Fibroblast of skin of scalp (primary cell): ENCODE data around the gene YAP1.

Experiments
- DNase-seq: peaks from one replicate; pipeline ENCODE4 v3.0.0-alpha.2; 2013

The YAP1 gene

DNA sequence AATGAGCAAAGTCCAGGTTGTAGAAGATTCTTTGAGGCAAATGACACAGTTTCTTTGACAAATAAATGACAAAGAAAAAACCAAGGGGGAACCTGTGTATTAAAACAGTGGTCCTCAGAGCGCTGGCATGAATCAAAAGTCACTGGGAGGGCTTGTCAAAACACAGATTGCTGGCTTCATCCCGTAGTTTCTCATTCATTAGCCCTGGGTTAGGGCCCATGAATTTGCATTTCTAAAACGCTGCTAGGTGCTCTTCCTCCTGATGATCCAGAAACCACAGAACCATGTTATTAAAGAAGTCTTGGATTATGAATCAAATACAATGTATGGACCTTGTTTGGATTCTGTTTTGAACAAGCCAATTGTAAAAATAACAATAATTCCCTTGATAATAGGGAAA is 92.7 kb downstream of the YAP1 start:
- no peak for DNase-seq

DNA sequence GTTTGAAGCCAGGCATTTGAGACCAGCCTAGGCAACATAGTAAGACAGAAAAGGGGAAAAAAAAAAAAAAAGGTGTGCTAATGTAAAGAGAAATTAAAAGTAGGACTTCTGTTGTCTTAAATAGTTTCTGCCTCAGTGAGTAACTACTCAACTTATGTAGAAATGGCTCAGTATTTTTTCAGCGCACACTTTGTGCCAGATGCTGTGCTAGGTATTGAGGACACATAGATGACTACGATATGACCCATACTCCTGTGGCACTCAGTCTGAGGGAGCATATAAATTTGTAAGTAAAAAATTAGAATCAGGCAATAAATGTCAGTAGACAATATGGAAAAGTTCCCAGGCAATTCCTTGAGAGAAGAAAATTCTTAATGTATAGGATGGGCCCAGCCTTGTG is 93.9 kb downstream of the YAP1 start:
- no peak for DNase-seq

DNA sequence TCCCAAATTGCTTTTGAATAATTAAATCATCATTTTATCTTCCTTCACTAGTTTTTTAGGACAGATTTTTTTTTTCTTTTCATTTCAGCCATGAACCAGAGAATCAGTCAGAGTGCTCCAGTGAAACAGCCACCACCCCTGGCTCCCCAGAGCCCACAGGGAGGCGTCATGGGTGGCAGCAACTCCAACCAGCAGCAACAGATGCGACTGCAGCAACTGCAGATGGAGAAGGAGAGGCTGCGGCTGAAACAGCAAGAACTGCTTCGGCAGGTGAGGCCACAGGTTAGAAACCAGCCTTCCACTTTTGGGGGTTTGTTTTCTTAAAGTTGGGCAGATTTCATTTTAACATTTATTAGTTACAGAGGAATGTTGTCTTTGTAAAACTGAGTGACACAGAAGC is 95.6 kb downstream of the YAP1 start:
- no peak for DNase-seq

GRCh38 chr11:102208835-102209234 is 98.6 kb downstream of the YAP1 start:
- DNase-seq, result no peak

- no peak for DNase-seq
Measured at GRCh38 chr11:102214623-102215022, 104.4 kb downstream of the YAP1 start.

GRCh38 chr11:102216433-102217075 is 106.3 kb downstream of the YAP1 start:
- no peak for DNase-seq

DNA sequence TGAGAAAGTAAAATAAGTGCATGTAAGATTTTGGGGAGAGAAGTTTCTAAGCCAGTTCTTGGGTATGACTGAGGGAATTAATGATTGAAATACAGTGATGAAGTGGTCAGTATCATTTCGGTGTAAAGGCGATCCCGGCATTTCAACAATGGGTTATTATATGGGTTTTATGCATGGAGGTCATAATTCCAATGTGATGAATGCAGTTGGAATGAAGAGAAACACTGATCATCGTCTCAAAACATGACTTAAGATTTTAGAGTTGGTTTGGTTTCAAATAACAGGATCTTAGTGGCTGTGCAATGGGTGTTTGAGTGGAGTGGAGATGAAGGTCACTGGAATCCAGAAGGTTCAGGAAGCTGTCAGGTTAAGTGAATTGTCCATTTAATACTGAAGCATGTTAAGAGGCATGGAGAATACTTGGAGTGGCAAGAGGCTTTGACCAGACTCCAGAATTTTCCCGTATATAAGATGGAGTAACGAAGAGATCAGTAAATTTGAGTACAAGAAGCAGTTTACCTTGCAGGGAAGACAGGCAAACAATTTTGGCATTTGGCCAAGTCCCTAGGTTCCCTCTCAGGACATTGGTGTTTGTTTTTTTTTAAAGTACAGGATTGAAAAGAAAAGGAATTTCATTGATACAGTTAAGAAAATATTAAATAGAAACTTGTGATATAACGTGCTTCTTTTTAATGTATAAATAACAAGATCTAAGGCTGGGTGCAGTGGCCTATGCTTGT is 110.7 kb downstream of the YAP1 start:
- peak; percentile 70 for DNase-seq

DNA sequence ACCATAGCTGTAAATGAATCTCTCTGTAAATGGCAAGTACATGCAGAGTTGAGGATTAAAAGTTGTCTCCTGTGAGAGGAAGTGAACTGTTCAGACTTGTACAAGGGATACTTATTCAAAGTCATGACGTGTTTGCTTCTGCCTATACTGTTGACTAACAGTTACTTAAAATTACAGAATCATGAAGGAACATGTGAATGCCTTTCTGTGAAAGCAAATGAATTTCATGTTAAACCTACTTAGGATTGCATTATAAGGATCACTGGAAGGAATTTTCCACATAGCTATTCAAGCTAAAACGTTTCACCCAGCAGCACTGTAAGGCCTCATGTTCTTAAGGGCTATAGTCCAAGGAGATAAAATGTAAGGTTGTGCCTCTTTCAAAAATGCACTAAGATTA is 113.6 kb downstream of the YAP1 start:
- no peak for DNase-seq

DNA sequence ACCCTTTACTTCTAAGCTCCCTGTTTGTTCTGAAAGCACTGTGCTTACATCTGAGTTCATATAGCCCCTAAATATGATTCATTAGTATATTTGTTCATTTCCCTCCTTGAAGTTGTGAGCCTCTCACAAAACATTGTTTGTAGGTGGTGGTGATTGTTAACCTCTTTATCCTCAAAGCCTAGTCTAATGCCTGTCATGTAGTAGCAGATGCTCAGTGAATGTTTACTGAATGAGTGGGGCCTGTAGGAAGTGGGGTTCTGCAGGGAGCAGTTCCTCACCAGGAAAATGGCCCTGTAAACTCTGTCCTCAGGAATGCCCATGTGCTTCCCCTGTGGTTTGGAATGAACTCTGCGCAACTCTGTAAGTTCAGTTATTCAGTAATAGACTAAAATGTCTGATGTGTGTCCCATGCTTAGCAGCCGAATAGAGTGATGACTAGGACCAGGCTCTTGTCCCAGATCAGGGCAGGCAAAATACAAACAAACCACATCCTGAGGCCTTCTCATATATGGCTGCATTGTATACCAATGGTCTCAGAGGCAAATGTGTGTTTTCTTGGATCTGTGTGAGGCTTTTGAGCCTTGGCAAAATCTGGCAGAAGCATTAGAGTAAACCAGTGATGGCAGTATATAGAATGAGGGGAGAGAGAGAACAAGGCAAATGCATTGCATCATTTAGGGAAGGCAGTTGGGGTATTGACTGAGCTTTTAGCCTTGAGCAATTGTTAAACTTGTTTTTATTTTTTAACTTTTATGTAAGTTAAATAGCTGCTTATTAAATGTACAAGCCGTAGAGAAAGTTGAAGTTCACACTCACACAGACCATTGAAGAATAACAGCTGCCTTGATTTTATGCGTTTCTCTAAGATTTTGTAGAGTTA is 115.7 kb downstream of the YAP1 start:
- DNase-seq, result peak; percentile 94

DNA sequence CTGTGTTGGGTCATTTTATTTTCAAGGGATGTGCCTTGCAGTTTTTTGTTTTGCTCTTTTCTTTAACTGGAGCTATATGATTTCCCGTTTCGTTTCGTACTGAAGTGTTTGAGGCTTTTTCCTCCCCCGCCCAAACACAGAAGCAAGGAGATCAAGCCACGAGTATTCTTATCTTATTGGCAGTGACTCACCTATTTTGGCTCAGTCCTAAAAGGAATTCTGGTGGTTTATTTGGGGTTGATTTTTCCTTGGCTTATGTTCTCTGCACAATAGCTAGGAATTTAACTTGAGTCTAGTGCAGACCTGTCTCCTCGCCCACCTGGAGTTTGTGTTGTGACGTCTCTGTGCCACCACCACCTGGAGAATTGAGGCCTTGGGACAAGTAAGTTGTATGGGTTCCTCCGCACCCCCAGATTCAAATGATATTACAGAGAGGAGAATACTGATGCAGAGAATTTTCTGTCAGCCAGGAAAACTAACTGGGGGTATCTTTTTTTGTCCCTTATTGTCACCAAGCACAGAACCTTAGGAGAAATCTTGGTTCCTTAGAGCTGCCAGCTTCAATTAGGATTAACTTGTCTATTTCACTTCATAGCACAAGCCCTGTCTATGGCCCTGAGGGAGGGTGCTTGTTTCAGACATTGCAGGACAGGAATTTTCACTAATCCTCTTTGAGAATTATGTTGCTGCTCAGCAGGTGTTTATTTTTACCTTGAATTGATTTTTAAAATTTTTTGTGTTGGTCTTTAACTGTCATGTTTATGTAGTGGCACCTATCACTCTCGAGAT is 116.6 kb downstream of the YAP1 start:
- peak; percentile 42 for DNase-seq

GRCh38 chr11:102229510-102230123 is 119.4 kb downstream of the YAP1 start:
- no peak for DNase-seq

GRCh38 chr11:102230186-102230585 is 119.9 kb downstream of the YAP1 start:
- DNase-seq, result no peak

DNA sequence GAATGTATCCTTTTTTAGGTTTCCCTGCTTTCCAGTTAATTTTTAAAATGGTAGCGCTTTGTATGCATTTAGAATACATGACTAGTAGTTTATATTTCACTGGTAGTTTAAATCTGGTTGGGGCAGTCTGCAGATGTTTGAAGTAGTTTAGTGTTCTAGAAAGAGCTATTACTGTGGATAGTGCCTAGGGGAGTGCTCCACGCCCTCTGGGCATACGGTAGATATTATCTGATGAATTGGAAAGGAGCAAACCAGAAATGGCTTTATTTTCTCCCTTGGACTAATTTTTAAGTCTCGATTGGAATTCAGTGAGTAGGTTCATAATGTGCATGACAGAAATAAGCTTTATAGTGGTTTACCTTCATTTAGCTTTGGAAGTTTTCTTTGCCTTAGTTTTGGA is 120.7 kb downstream of the YAP1 start:
- no peak for DNase-seq

GRCh38 chr11:102234779-102235439 is 124.7 kb downstream of the YAP1 start:
- peak; percentile 51 for DNase-seq

- peak; percentile 69 for DNase-seq
Measured at GRCh38 chr11:102237096-102237735, 127.0 kb downstream of the YAP1 start.

GRCh38 chr11:102238391-102238821 is 128.2 kb downstream of the YAP1 start:
- DNase-seq, result no peak

DNA sequence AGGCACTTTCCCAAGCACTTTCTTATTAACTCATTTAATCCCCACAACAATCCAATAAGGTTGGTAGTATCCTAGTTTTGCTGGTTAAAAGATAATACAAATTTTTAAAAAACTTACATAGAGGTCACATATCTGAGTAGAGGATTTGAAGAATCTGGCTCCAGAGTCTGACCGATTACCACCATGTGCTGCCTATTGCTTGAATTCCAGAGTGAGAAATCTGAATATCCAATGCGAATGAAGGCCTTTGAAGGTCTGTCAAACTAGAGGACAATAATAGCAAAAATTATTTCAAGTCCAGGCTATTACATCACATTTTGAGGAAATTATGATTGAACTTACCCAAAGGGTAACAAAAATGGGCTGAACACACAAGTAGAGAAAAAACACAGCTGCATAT is 129.2 kb downstream of the YAP1 start:
- DNase-seq, result no peak

- no peak for DNase-seq
Measured at GRCh38 chr11:102239911-102240310, 129.7 kb downstream of the YAP1 start.

- DNase-seq, result peak; percentile 84
Measured at GRCh38 chr11:102240502-102240901, 130.3 kb downstream of the YAP1 start.

DNA sequence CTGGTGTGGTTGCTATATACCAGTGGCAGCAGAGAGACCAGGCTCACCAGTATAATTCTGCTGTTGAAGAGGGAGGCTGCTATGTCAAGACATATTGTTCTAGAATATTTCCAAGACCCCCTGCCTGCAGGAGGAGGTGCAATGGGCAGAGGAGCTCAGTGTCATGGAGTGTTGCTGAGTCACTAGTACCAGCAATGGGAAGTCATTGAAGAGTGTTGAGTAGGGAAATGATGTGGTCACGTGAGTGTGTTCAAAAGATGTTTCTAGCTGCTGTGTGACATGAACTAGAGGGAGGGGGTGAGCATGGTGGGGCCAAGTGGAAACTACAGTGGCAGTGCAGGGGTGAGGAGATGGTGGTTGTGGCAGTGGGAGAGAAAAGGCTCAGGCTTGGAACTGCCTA is 130.8 kb downstream of the YAP1 start:
- peak; percentile 73 for DNase-seq

DNA sequence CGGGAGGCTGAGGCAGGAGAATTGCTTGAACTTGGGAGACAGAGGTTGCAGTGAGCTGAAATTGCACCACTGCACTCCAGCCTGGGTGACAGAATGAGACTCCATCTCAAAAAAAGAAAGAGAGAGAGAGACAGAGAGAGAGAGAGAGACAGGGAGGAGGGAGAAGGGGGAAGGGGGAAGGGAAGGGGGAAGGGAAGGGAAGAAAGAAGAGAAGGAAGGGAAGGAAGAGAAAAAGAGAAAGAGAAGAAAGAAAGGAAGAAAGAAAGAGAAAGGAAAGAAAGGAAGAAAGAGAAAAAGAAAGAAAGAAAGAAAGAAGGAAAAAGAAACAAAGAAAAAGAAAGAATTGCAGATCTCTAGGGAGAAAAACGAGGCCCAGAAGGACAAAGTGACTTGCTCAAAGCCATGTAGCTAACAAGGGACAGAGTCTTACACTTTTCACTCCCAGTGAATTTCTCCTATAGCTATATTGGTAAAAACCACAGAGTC is 133.2 kb downstream of the YAP1 start:
- DNase-seq, result no peak
